BJ (cell line): ENCODE measurements around the gene SCRT2. TPM values are rescaled to one million over a fixed set of nuclear protein-coding genes. Genes with fewer than 3 reads are reported as not detected.

ENCODE experiments used
- CTCF ChIA-PET: fragments of 350-600 bp; formaldehyde crosslinking; extraction: SDS; loops from one replicate; lab custom pipeline; 2021; ENCODE audit warnings: antibody characterized with exemption, inconsistent platforms; lab: Yijun Ruan, JAX
- POLR2A ChIA-PET: fragments of 300-600 bp; sonication (Branson Sonifier 250); formaldehyde crosslinking; extraction: SDS; loops from one replicate; lab custom pipeline; 2021; ENCODE audit warnings: antibody characterized with exemption; lab: Charles Lee
- DNase-seq: peaks from one replicate; pipeline ENCODE4 v3.0.0-alpha.2; 2011; ENCODE audit warnings: low read depth
- H3K27me3 ChIP-seq: 2 replicates; pipeline ENCODE4 v1.6.0; 2011; ENCODE audit warnings: low read length; ENCODE audit not compliant: control insufficient read depth, insufficient read depth
- H3K36me3 ChIP-seq: 2 replicates; pipeline ENCODE4 v1.5.1; 2011; ENCODE audit warnings: low read length; ENCODE audit not compliant: control insufficient read depth, insufficient read depth
- H3K4me3 ChIP-seq: 2 replicates; pipeline ENCODE4 v1.5.1; 2011; ENCODE audit warnings: low read depth, mild to moderate bottlenecking, control low read depth, low read length
- polyA plus RNA-seq: library from polyadenylated mRNA; depleted of rRNA; stranded (reverse); fragments of >200 nt; gene quantifications from 2 replicates; pipeline ENCODE4 v1.2.3, GENCODE V29; 2011
- TF ChIP-seq, protein P1 (sequence below): IDR thresholded peaks from 2 replicates; pipeline ENCODE4 v1.5.1; 2011; ENCODE audit warnings: low read depth, mild to moderate bottlenecking, control low read depth, inconsistent platforms, low read length, moderate library complexity; ENCODE audit not compliant: insufficient read depth

SCRT2 gene
- polyA plus RNA-seq, 1 experiment = not detected

DNA sequence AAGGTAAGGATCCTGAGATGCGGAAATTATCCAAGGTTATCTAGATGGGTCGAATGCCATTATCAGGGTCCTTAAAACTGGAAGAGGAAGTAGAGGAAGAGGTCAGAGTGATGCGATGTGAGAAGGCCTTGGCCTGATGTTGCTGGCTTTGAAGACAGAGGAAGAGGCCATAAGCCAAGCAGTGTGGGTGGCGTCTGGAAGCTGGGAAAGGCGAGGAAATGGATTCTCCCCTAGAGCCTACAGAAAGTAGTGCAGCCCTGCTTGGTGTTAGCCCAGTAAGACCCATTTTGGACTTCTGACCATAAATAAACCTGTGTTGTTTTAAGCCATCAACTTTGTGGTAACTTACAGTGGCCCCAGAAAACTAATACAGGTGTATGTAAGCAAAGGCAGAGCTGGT is 24.6 kb downstream of the SCRT2 start:
- Histone ChIP-seq H3K27me3 (no peaks in the 10 kb centered on the region), H3K36me3 (peaks cover 26% of the 10 kb centered on the region), H3K4me3 (no peak overlapping the region)
- DNase-seq = no peak
- POLR2A ChIA-PET = no interaction called here
- TF ChIP-seq, protein P1, sequence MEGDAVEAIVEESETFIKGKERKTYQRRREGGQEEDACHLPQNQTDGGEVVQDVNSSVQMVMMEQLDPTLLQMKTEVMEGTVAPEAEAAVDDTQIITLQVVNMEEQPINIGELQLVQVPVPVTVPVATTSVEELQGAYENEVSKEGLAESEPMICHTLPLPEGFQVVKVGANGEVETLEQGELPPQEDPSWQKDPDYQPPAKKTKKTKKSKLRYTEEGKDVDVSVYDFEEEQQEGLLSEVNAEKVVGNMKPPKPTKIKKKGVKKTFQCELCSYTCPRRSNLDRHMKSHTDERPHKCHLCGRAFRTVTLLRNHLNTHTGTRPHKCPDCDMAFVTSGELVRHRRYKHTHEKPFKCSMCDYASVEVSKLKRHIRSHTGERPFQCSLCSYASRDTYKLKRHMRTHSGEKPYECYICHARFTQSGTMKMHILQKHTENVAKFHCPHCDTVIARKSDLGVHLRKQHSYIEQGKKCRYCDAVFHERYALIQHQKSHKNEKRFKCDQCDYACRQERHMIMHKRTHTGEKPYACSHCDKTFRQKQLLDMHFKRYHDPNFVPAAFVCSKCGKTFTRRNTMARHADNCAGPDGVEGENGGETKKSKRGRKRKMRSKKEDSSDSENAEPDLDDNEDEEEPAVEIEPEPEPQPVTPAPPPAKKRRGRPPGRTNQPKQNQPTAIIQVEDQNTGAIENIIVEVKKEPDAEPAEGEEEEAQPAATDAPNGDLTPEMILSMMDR = no peak
- CTCF ChIA-PET = interaction anchor here (2.3 kb wide), 1 partner anchor 16 kb away, joined by 17 read pairs; no protein-coding TSS in a partner anchor

DNA sequence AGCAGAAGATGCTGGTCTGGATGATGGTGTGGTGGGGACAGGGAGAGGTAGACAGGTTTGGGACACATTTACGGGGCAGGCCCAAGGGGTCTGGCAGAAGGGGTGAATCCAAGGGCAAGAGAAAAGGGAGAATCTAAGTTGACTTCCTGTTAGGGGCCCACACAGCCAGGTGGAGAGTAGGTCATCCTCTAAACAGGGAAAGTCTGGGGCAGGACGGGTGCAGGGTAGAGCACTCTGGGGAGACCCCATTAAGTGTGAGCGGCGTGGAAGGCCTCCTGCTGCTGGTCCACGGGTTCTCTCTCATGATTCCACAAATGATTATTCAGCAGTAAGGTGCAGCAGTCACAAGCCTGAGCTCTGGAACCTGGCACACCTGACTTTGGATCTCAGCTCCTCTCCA is 25.3 kb downstream of the SCRT2 start:
- POLR2A ChIA-PET = no interaction called here
- TF ChIP-seq, protein P1 = no peak
- Histone ChIP-seq H3K4me3 (no peak overlapping the region), H3K36me3 (peaks cover 26% of the 10 kb centered on the region), H3K27me3 (no peaks in the 10 kb centered on the region)
- CTCF ChIA-PET = no interaction called here
- no peak for DNase-seq

DNA sequence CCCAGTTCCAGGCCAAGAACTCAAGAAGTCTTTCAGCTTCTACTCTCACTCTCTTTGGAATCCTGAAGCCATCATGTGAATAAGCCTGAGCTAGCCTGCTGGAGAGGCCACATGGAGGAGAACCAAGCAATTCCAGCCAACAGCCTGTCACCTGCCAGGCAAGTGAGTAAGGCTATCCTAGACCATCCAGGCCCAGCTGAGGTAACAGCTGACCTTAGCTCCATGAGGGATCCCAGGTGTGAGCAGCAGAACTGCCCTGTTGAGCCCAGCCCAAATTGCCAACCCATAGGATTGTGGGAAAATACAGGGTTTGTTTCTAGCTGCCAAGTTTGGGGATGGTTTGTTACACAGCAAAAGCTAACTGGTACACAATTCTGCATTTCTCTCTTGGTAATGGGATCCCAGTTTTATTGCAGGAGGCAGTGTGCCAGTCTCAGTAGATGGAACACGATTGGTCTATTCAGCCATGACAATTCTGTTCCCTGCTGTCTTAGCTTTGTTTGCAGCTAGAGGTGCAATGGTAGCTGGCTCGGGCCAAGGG is 28.1 kb downstream of the SCRT2 start:
- TF ChIP-seq, protein P1 = no peak
- no peak overlapping the region for H3K4me3 ChIP-seq
- POLR2A ChIA-PET = no interaction called here
- CTCF ChIA-PET = interaction anchor here (1.1 to 7.1 kb wide), 4 partner anchors 19 to 293 kb away, joined by 3 to 68 read pairs (median 26); no protein-coding TSS in a partner anchor
- no peak for DNase-seq
- peaks cover 26% of the 10 kb centered on the region for H3K36me3 ChIP-seq
- H3K27me3 ChIP-seq = no peaks in the 10 kb centered on the region

DNA sequence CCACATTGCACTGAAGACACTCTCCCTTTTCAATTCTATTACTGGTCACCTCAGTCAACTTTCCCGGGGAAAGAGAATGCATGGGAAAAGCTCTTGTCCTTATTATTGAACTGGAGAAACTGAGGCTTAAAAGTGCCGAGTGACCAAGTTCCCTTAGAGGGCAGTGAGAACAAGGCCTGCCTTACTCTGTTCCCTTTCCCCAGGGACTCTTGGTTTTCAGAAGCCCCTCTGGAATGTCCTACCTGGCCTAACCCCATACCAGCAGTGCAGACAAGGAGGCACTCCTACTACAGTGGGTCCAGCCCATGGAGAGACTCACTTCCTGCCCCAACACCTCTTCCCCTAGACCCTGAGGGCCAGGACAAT is 28.8 kb downstream of the SCRT2 start:
- no peaks in the 10 kb centered on the region for H3K27me3 ChIP-seq
- CTCF ChIA-PET = interaction anchor here (1.1 to 7.1 kb wide), 6 partner anchors 20 to 292 kb away, joined by 3 to 68 read pairs (median 6); no protein-coding TSS in a partner anchor
- DNase-seq = no peak
- TF ChIP-seq, protein P1 = no peak
- POLR2A ChIA-PET = no interaction called here
- peaks cover 26% of the 10 kb centered on the region for H3K36me3 ChIP-seq
- H3K4me3 ChIP-seq = no peak overlapping the region

DNA sequence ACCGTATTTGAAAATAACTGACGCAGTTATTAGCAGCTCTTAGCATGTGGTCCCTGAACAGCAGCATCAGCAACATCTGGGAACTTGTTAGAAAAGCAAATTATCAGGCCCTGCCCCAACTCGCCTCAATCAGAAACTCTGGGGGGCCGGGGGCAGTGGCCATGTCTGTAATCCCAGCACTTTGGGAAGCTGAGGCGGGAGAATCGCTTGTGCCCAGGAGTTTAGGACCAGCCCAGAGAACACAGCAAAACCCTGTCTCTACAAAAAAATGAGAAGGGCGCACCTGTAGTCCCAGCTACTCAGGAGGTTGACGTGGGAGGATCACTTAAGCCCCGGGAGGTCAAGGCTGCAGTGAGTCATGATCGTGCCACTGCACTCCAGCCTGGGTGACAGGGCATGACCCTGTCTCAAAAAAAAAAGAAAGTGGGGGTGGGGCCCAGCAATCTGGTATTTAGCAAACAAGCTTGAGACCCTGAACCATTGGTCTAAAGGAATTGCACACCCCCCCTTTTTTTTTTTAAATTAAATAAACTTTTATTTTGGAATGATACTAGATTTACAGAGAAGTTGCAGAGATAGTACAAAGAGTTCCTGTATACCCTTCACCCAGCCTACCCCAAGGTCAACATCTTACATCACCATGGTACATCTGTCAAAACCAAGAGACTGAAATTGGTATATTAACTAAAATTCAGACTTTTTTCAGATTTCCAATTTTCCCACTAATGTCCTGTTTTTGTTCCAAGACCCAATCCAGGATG is 29.3 kb downstream of the SCRT2 start:
- CTCF ChIA-PET = interaction anchor here (0.6 to 7.1 kb wide), 32 partner anchors 9 to 293 kb away, joined by 3 to 68 read pairs (median 4); partner anchors contain the start of gene CSNK2A1
- Histone ChIP-seq H3K27me3 (no peaks in the 10 kb centered on the region), H3K36me3 (peaks cover 26% of the 10 kb centered on the region), H3K4me3 (no peak overlapping the region)
- TF ChIP-seq, protein P1 = no peak
- no peak for DNase-seq
- POLR2A ChIA-PET = no interaction called here
